ENCODE data around the gene MYOG.

GRCh38 chr1:203091199-203091477, 5.3 kb upstream of the MYOG start:
- TF ChIP-seq ZBTB11 (CRISPR knock-in tag; IDR thresholded peaks at IDR 0.05): no peak
- no peak for TF ChIP-seq SUZ12 (IDR thresholded peaks at IDR 0.05; ENCODE audit: unreplicated experiment)
- TF ChIP-seq MAX (IDR thresholded peaks at IDR 0.05; ENCODE audit: low read depth, low read length): no peak
- no peak for TF ChIP-seq ESRRA (IDR thresholded peaks at IDR 0.05; ENCODE audit: low read length)
- TF ChIP-seq REST (IDR thresholded peaks at IDR 0.05; ENCODE audit: low read depth, low read length): no peak
- no peak for TF ChIP-seq POLR2AphosphoS5 (IDR thresholded peaks at IDR 0.05; ENCODE audit: low read length)
